Panc1 (cell line): ENCODE measurements around the gene PRXL2B. TPM values are rescaled to one million over a fixed set of nuclear protein-coding genes. Genes with fewer than 3 reads are reported as not detected.

Source experiments
- ATAC-seq: fragments of 200-7000 bp; cut with Tn5 transposase; 2 replicates; pipeline ENCODE4 v1.9.1; 2020; ENCODE audit warnings: mild to moderate bottlenecking, moderate library complexity
- BruUV-seq: library from RNA; stranded (reverse); fragments of 400-500 nt; replicated peaks from 2 replicates; lab custom pipeline; 2021; lab: Mats Ljungman, UMichigan
- CTCF ChIA-PET: fragments of 300-600 bp; sonication (Branson Sonifier 250); formaldehyde crosslinking; loops from one replicate; lab custom pipeline; 2022; ENCODE audit warnings: antibody characterized with exemption; lab: Charles Lee
- POLR2A ChIA-PET: fragments of 300-600 bp; sonication (Branson Sonifier 250); formaldehyde crosslinking; loops from one replicate; lab custom pipeline; 2022; ENCODE audit warnings: antibody characterized with exemption; lab: Charles Lee
- DNase-seq: peaks from one replicate; pipeline ENCODE4 v3.0.0-alpha.2; 2010; ENCODE audit warnings: low read depth, low spot score
- H3K27ac ChIP-seq: 2 replicates; pipeline ENCODE4 v1.5.1; 2011; ENCODE audit warnings: mild to moderate bottlenecking, low read length, inconsistent platforms
- H3K27me3 ChIP-seq: fragments of 200-500 bp; sonication (Bioruptor generic); 2 replicates; pipeline ENCODE4 v1.6.0; 2014; ENCODE audit warnings: low read length, inconsistent platforms; ENCODE audit not compliant: control insufficient read depth, insufficient read depth
- H3K36me3 ChIP-seq: fragments of 200-500 bp; sonication (Bioruptor generic); 2 replicates; pipeline ENCODE4 v1.5.1; 2014; ENCODE audit warnings: inconsistent platforms, mild to moderate bottlenecking, low read length, moderate library complexity; ENCODE audit not compliant: control insufficient read depth, insufficient read depth
- H3K4me1 ChIP-seq: 2 replicates; pipeline ENCODE4 v1.5.1; 2011; ENCODE audit warnings: inconsistent platforms, mild to moderate bottlenecking, low read length, moderate library complexity; ENCODE audit not compliant: control insufficient read depth, insufficient read depth
- H3K4me3 ChIP-seq, 2 experiments: 2 replicates each; pipeline ENCODE4 v1.5.1; 2011 to 2012; ENCODE audit warnings: low read depth in 2 of 2, low read length in 2 of 2, mild to moderate bottlenecking in 2 of 2, inconsistent platforms in 1 of 2, moderate library complexity in 1 of 2
- H3K9me3 ChIP-seq: fragments of 200-500 bp; sonication (Bioruptor generic); 2 replicates; pipeline ENCODE4 v1.5.1; 2014; ENCODE audit warnings: low read depth, mild to moderate bottlenecking, inconsistent platforms, low read length, moderate library complexity; ENCODE audit not compliant: control insufficient read depth, insufficient read depth
- CTCF ChIP-seq: fragments of 450-650 bp; IDR thresholded peaks from 2 replicates; pipeline ENCODE4 v1.5.1; 2017; ENCODE audit warnings: mild to moderate bottlenecking
- POLR2AphosphoS5 ChIP-seq: IDR thresholded peaks from 2 replicates; pipeline ENCODE4 v1.6.1; 2012; ENCODE audit warnings: mild to moderate bottlenecking, low read depth, low read length, moderate library complexity
- REST ChIP-seq, 2 experiments: IDR thresholded peaks; 2 replicates each; pipeline ENCODE4 v1.6.1; 2011 to 2012; ENCODE audit warnings: low read depth in 2 of 2, control low read depth in 1 of 2, low read length in 1 of 2, mild to moderate bottlenecking in 1 of 2, moderate library complexity in 1 of 2; ENCODE audit not compliant: insufficient read depth in 1 of 2
- SIN3A ChIP-seq: IDR thresholded peaks from 2 replicates; pipeline ENCODE4 v1.6.1; 2012; ENCODE audit warnings: low read depth, mild to moderate bottlenecking, low read length, moderate library complexity, borderline replicate concordance; ENCODE audit not compliant: insufficient read depth
- TCF7L2 ChIP-seq: IDR thresholded peaks from 2 replicates; pipeline ENCODE4 v1.6.1; 2011; ENCODE audit warnings: mild to moderate bottlenecking, low read depth, low read length, inconsistent platforms
- in situ Hi-C: cut with HindIII; loops from 2 replicates; pipeline ENCODE4 v1.10.0; 2016; ENCODE audit warnings: low sequenced_read_pairs, low pct_unique_long_range_greater_than_20kb
- intact Hi-C: fragments of 100-400 bp; cut with micrococcal nuclease; formaldehyde crosslinking; loops from one replicate; pipeline ENCODE4 v1.10.0; 2022; ENCODE audit not compliant: unreplicated experiment
- total RNA-seq: library from RNA; stranded (reverse); gene quantifications from one replicate; pipeline ENCODE4 v1.2.1, GENCODE V29; 2021; ENCODE audit not compliant: unreplicated experiment

The PRXL2B gene
- total RNA-seq, 1 experiment from 2014 or later, result 17.0 TPM

- BruUV-seq, result no TSS peak
- DNase-seq, result no peak
- H3K27me3 ChIP-seq, result no peaks in the 10 kb centered on the region
- peaks cover 9% of the 10 kb centered on the region for H3K4me1 ChIP-seq
- no peak overlapping the region for H3K27ac ChIP-seq
- no peaks in the 10 kb centered on the region; the same call in 1 of the 2 replicates for H3K36me3 ChIP-seq
- H3K4me3 ChIP-seq, result no peak overlapping the region
- POLR2A ChIA-PET, result no interaction called here
- no peak for ATAC-seq
- no peaks in the 10 kb centered on the region for H3K9me3 ChIP-seq
- TF ChIP-seq SIN3A (no peak), CTCF (no peak), TCF7L2 (no peak), REST (IDR thresholded peaks at IDR 0.05; ENCODE audit: insufficient read depth in 1 of 2, low read depth in 2 of 2, low read length in 1 of 2) (no peak)
- intact Hi-C loops, result no loop called here
- in situ Hi-C loops, result no loop called here
- CTCF ChIA-PET, result no interaction called here
Observed at GRCh38 chr1:2588661-2589430, 2.3 kb downstream of the PRXL2B start.

- Histone ChIP-seq H3K36me3 (no peaks in the 10 kb centered on the region; the same call in 1 of the 2 replicates), H3K27ac (no peak overlapping the region), H3K9me3 (no peaks in the 10 kb centered on the region), H3K4me3 (no peak overlapping the region), H3K27me3 (no peaks in the 10 kb centered on the region), H3K4me1 (peaks cover 7% of the 10 kb centered on the region)
- in situ Hi-C loops (no loop called here), intact Hi-C loops (no loop called here)
- DNase-seq (no peak), ATAC-seq (no peak)
- ChIA-PET CTCF (no interaction called here), POLR2A (no interaction called here)
- no peak for TF ChIP-seq CTCF
- no peak for TF ChIP-seq POLR2AphosphoS5
- no peak for TF ChIP-seq SIN3A
- no TSS peak for BruUV-seq
Observed at GRCh38 chr1:2589431-2590232, 3.1 kb downstream of the PRXL2B start.
